Neural progenitor cell (in vitro differentiated cells): ENCODE measurements around the gene ZNF106. TPM values are rescaled to one million over a fixed set of nuclear protein-coding genes. Genes with fewer than 3 reads are reported as not detected.

Experiments used
- DNase-seq: peaks from one replicate; pipeline ENCODE4 v3.0.0-alpha.2; 2016; ENCODE audit warnings: low spot score
- H2AFZ ChIP-seq: fragments of 200-600 bp; sonication (generic); replicated peaks from 2 replicates; pipeline ENCODE4 v1.6.1; 2016; ENCODE audit warnings: antibody characterized with exemption
- H3F3A ChIP-seq: fragments of 200-600 bp; sonication (generic); 2 replicates; pipeline ENCODE4 v1.6.1; 2016; ENCODE audit warnings: antibody characterized with exemption, low read depth
- H3K27ac ChIP-seq: fragments of 200-600 bp; sonication (generic); 2 replicates; pipeline ENCODE4 v1.5.1; 2016; ENCODE audit warnings: mild to moderate bottlenecking
- H3K27me3 ChIP-seq: fragments of 200-600 bp; sonication (generic); 2 replicates; pipeline ENCODE4 v1.6.1; 2016; ENCODE audit warnings: mild to moderate bottlenecking, moderate library complexity
- H3K36me3 ChIP-seq: fragments of 200-600 bp; sonication (generic); 2 replicates; pipeline ENCODE4 v1.5.1; 2016
- H3K4me1 ChIP-seq: fragments of 200-600 bp; sonication (generic); 2 replicates; pipeline ENCODE4 v1.6.1; 2016; ENCODE audit warnings: mixed run types
- H3K4me2 ChIP-seq: fragments of 200-600 bp; sonication (generic); 2 replicates; pipeline ENCODE4 v1.6.1; 2016
- H3K4me3 ChIP-seq: fragments of 200-600 bp; sonication (generic); 2 replicates; pipeline ENCODE4 v1.5.1; 2016
- H3K79me2 ChIP-seq: fragments of 200-600 bp; sonication (generic); 2 replicates; pipeline ENCODE4 v1.6.1; 2016; ENCODE audit warnings: low read depth
- H3K9ac ChIP-seq: fragments of 200-600 bp; sonication (generic); 2 replicates; pipeline ENCODE4 v1.6.1; 2016
- H3K9me3 ChIP-seq: fragments of 200-600 bp; sonication (generic); 2 replicates; pipeline ENCODE4 v1.5.1; 2016; ENCODE audit warnings: low read depth
- H4K20me1 ChIP-seq: fragments of 200-600 bp; sonication (generic); 2 replicates; pipeline ENCODE4 v1.6.1; 2016; ENCODE audit warnings: low read depth
- H3K27ac Mint-ChIP-seq: 3 replicates; pipeline ENCODE4 v1.8.0; 2021; ENCODE audit warnings: mixed read lengths
- H3K27me3 Mint-ChIP-seq: 2 replicates; pipeline ENCODE4 v1.8.0; 2022; ENCODE audit warnings: low read depth, mild to moderate bottlenecking, inconsistent platforms, moderate library complexity, mixed read lengths; ENCODE audit not compliant: insufficient read depth
- H3K36me3 Mint-ChIP-seq: 3 replicates; pipeline ENCODE4 v1.8.0; 2021; ENCODE audit warnings: mixed read lengths
- H3K4me1 Mint-ChIP-seq: 3 replicates; pipeline ENCODE4 v1.8.0; 2021; ENCODE audit warnings: mixed read lengths
- H3K4me3 Mint-ChIP-seq: 3 replicates; pipeline ENCODE4 v1.8.0; 2021; ENCODE audit warnings: mild to moderate bottlenecking, moderate library complexity, mixed read lengths
- H3K9me3 Mint-ChIP-seq: 3 replicates; pipeline ENCODE4 v1.8.0; 2020; ENCODE audit warnings: mixed read lengths
- EZH2 ChIP-seq: fragments of 200-600 bp; sonication (generic); IDR thresholded peaks from 2 replicates; pipeline ENCODE4 v1.6.1; 2017; ENCODE audit warnings: antibody characterized with exemption, mild to moderate bottlenecking, moderate library complexity
- EZH2phosphoT487 ChIP-seq: fragments of 200-600 bp; sonication (generic); IDR thresholded peaks from 2 replicates; pipeline ENCODE4 v1.6.1; 2017; ENCODE audit warnings: antibody characterized with exemption
- total RNA-seq: library from RNA; depleted of rRNA; stranded (reverse); fragments of >200 nt; gene quantifications from 2 replicates; pipeline ENCODE4 v1.2.3, GENCODE V29; 2015; ENCODE audit warnings: low replicate concordance
- TF ChIP-seq, protein P1 (sequence below): fragments of 200-600 bp; sonication (generic); IDR thresholded peaks from 2 replicates; pipeline ENCODE4 v1.5.1; 2017; ENCODE audit warnings: antibody characterized with exemption, mild to moderate bottlenecking

ZNF106 gene
- total RNA-seq, 1 donor from 2014 or later = 72.2 TPM

DNA sequence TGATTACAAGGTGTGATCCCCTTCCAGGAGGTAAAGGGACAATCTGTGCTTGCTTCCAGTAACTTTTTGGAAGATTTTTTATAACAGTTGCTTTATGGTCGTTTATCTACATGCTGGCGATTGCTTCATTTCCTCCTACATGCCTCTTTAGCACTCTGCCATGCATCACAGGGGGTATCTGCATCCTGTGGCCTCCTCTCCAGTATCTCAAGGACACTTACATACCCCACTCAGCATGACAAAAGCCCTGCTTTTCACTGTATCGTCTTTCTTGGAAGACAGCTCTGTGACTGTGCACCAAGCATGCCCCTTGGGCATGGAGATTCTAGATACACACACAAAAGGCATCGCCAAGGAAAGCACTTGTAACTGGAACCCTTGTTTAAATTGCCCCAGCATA is 106.3 kb downstream of the ZNF106 start:
- no peak overlapping the region for H3K4me3 Mint-ChIP-seq
- H3K27ac ChIP-seq = no peak overlapping the region
- no peak for TF ChIP-seq EZH2
- TF ChIP-seq EZH2phosphoT487 = no peak
- TF ChIP-seq, protein P1, sequence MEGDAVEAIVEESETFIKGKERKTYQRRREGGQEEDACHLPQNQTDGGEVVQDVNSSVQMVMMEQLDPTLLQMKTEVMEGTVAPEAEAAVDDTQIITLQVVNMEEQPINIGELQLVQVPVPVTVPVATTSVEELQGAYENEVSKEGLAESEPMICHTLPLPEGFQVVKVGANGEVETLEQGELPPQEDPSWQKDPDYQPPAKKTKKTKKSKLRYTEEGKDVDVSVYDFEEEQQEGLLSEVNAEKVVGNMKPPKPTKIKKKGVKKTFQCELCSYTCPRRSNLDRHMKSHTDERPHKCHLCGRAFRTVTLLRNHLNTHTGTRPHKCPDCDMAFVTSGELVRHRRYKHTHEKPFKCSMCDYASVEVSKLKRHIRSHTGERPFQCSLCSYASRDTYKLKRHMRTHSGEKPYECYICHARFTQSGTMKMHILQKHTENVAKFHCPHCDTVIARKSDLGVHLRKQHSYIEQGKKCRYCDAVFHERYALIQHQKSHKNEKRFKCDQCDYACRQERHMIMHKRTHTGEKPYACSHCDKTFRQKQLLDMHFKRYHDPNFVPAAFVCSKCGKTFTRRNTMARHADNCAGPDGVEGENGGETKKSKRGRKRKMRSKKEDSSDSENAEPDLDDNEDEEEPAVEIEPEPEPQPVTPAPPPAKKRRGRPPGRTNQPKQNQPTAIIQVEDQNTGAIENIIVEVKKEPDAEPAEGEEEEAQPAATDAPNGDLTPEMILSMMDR = no peak

DNA sequence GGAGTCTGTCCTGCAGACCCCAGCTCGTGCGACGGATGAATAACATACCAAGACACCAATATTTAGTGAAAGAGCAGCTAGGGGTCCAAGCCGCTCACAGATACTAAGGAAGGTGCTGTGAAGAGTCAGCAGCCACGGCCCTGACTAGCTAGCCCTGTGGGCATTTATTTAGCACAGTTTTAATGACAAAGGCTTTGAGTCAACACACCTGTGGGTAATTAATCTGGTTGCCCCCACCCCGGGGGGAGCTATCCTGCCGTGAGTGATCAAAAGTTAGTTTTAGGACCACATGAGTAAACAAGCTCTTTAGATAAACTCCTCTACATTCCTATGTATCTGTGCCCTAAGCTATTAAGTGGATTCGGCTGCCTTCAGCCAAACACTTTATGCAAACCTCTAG is 112.9 kb downstream of the ZNF106 start:
- Histone ChIP-seq H3K27ac (no peak overlapping the region), H3F3A (no peaks in the 10 kb centered on the region), H3K4me1 (no peaks in the 10 kb centered on the region), H3K4me3 (no peak overlapping the region), H3K9ac (no peak overlapping the region), H3K79me2 (no peaks in the 10 kb centered on the region), H4K20me1 (no peaks in the 10 kb centered on the region), H3K27me3 (no peaks in the 10 kb centered on the region), H3K4me2 (no peak overlapping the region), H2AFZ (no peak overlapping the region), H3K36me3 (no peaks in the 10 kb centered on the region), H3K9me3 (no peaks in the 10 kb centered on the region)
- no peak for TF ChIP-seq EZH2
- TF ChIP-seq, protein P1 = no peak
- no peak for TF ChIP-seq EZH2phosphoT487
- Mint-ChIP-seq H3K9me3 (peaks cover 6% of the 10 kb centered on the region), H3K4me3 (no peak overlapping the region), H3K27ac (no peak overlapping the region), H3K4me1 (peaks cover 6% of the 10 kb centered on the region), H3K36me3 (peaks cover 2% of the 10 kb centered on the region), H3K27me3 (peaks cover 2% of the 10 kb centered on the region)
- DNase-seq = no peak

More for the DNA sequence above, 106.3 kb downstream of the ZNF106 start:
- Histone ChIP-seq H4K20me1 (no peaks in the 10 kb centered on the region), H3K4me3 (no peak overlapping the region), H3K79me2 (no peaks in the 10 kb centered on the region), H2AFZ (peak overlapping the region; percentile 99), H3K4me2 (no peak overlapping the region), H3F3A (no peaks in the 10 kb centered on the region), H3K36me3 (no peaks in the 10 kb centered on the region), H3K4me1 (peaks cover 8% of the 10 kb centered on the region), H3K9me3 (no peaks in the 10 kb centered on the region), H3K9ac (no peak overlapping the region), H3K27me3 (no peaks in the 10 kb centered on the region)
- no peaks in the 10 kb centered on the region for H3K36me3 Mint-ChIP-seq
- no peak for DNase-seq
- peaks cover 3% of the 10 kb centered on the region for H3K4me1 Mint-ChIP-seq
- peaks cover 2% of the 10 kb centered on the region for H3K27me3 Mint-ChIP-seq
- peak overlapping the region; percentile 72 for H3K27ac Mint-ChIP-seq
- H3K9me3 Mint-ChIP-seq = no peaks in the 10 kb centered on the region

DNA sequence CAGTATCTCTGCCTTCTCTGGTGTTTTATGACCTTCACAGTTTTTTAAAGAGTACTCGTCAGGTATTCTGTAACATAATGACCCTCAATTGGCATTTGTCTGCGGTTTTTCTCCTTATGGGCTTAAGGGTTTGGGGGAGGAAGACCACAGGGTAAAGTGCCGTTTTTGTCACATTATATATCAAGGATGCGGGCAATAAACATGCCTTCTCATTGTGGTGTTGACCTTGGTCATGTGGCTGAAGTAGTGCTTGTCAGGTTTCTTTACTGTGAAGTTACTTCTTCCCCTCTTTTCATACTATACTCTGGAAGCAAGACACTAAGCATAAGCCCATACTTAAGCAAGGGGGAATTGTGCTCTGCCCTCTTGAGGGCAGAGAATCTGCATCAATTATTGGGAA is 115.0 kb downstream of the ZNF106 start:
- Mint-ChIP-seq H3K4me3 (no peak overlapping the region), H3K4me1 (peaks cover 6% of the 10 kb centered on the region), H3K27ac (no peak overlapping the region), H3K9me3 (peaks cover 7% of the 10 kb centered on the region), H3K36me3 (peaks cover 2% of the 10 kb centered on the region), H3K27me3 (peaks cover 2% of the 10 kb centered on the region)
- Histone ChIP-seq H4K20me1 (no peaks in the 10 kb centered on the region), H3K27me3 (no peaks in the 10 kb centered on the region), H3K79me2 (no peaks in the 10 kb centered on the region), H3K4me2 (no peak overlapping the region), H3K9me3 (no peaks in the 10 kb centered on the region), H3K27ac (no peak overlapping the region), H3K4me3 (no peak overlapping the region), H3K9ac (no peak overlapping the region), H2AFZ (no peak overlapping the region), H3K4me1 (no peaks in the 10 kb centered on the region), H3F3A (no peaks in the 10 kb centered on the region), H3K36me3 (no peaks in the 10 kb centered on the region)
- TF ChIP-seq, protein P1 = no peak
- no peak for TF ChIP-seq EZH2
- TF ChIP-seq EZH2phosphoT487 = no peak
- no peak for DNase-seq
